HUES48 (cell line): ENCODE results near the gene MR1.

ENCODE experiments used
- H3K27ac ChIP-seq: one replicate; pipeline ENCODE4 v1.7.0; 2013; ENCODE audit warnings: low read depth, low read length, inconsistent platforms
- H3K27me3 ChIP-seq: 2 replicates; pipeline ENCODE4 v1.6.1; 2013; ENCODE audit warnings: mild to moderate bottlenecking, low read length; ENCODE audit not compliant: control insufficient read depth, insufficient read depth
- H3K36me3 ChIP-seq: 2 replicates; pipeline ENCODE4 v1.6.1; 2013; ENCODE audit warnings: low read length; ENCODE audit not compliant: control insufficient read depth, insufficient read depth
- H3K4me1 ChIP-seq: 2 replicates; pipeline ENCODE4 v1.6.1; 2013; ENCODE audit warnings: mild to moderate bottlenecking, low read length; ENCODE audit not compliant: control insufficient read depth, insufficient read depth
- H3K4me3 ChIP-seq: 2 replicates; pipeline ENCODE4 v1.5.1; 2013; ENCODE audit warnings: mild to moderate bottlenecking, low read depth, low read length
- H3K9ac ChIP-seq: 2 replicates; pipeline ENCODE4 v1.6.1; 2013; ENCODE audit warnings: mild to moderate bottlenecking, low read depth, low read length, moderate library complexity
- H3K9me3 ChIP-seq: 2 replicates; pipeline ENCODE4 v1.6.1; 2013; ENCODE audit warnings: low read length; ENCODE audit not compliant: control insufficient read depth, insufficient read depth

MR1 gene

DNA sequence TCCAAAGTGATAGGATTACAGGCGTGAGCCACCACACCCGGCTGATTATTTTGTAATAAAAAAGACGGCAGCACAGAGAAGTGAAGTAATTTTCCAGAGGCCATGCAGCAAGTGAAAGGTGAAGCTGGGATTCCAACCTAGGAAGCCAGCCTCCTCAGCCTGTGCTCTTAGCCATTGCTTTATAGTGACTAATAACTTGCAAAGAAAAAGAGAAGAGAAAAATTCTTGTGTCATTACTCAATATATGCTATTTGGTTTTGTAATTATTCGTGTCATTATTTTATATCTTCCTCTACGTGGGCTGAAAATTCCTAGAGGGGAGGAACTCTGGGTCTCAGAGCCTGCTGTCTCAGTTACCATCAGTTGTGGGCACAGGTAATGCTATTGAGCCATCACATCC is 53.1 kb downstream of the MR1 start:
- Histone ChIP-seq H3K27ac (no peak overlapping the region), H3K9ac (no peak overlapping the region)

GRCh38 chr1:181087400-181087901 is 53.7 kb downstream of the MR1 start:
- Histone ChIP-seq H3K4me3 (no peak overlapping the region), H3K9me3 (no peaks in the 10 kb centered on the region), H3K36me3 (no peaks in the 10 kb centered on the region), H3K27ac (no peak overlapping the region), H3K9ac (no peak overlapping the region), H3K27me3 (peaks cover 56% of the 10 kb centered on the region), H3K4me1 (peaks cover 6% of the 10 kb centered on the region)

More for the DNA sequence above, 53.1 kb downstream of the MR1 start:
- Histone ChIP-seq H3K4me1 (peaks cover 6% of the 10 kb centered on the region), H3K9me3 (no peaks in the 10 kb centered on the region), H3K36me3 (no peaks in the 10 kb centered on the region), H3K27me3 (peaks cover 53% of the 10 kb centered on the region), H3K4me3 (no peak overlapping the region)

- H3K9ac ChIP-seq: peak within 1 kb of the TSS; percentile 36; the same call in 1 of the 2 replicates
- H3K9me3 ChIP-seq: no peaks in the 10 kb centered on the region
- peaks cover 6% of the 10 kb centered on the region for H3K4me1 ChIP-seq
- peaks cover 56% of the 10 kb centered on the region for H3K27me3 ChIP-seq
- peak within 1 kb of the TSS; percentile 43 for H3K27ac ChIP-seq
- no peaks in the 10 kb centered on the region for H3K36me3 ChIP-seq
- peak within 1 kb of the TSS; percentile 84 for H3K4me3 ChIP-seq
These were observed 54.6 kb downstream of the MR1 start, which contains the start of gene IER5 for GRCh38 chr1:181088079-181089016. Gene IER5, plus strand, starts transcription at chr1:181088700. Its CDS starts 203 bp downstream, at chr1:181088903.

GRCh38 chr1:181089017-181089675 is 55.4 kb downstream of the MR1 start:
- Histone ChIP-seq H3K36me3 (no peaks in the 10 kb centered on the region), H3K4me3 (peak overlapping the region; percentile 84), H3K9ac (peak overlapping the region; percentile 36; the same call in 1 of the 2 replicates), H3K27me3 (peaks cover 56% of the 10 kb centered on the region), H3K4me1 (peaks cover 6% of the 10 kb centered on the region), H3K27ac (peak overlapping the region; percentile 43), H3K9me3 (no peaks in the 10 kb centered on the region)

GRCh38 chr1:181089676-181090544 is 56.1 kb downstream of the MR1 start:
- H3K4me1 ChIP-seq: peaks cover 14% of the 10 kb centered on the region
- H3K9me3 ChIP-seq: no peaks in the 10 kb centered on the region
- peak overlapping the region; percentile 84 for H3K4me3 ChIP-seq
- H3K27ac ChIP-seq: peak overlapping the region; percentile 23
- peak overlapping the region; percentile 27; the same call in 1 of the 2 replicates for H3K9ac ChIP-seq
- H3K36me3 ChIP-seq: no peaks in the 10 kb centered on the region
- peaks cover 56% of the 10 kb centered on the region for H3K27me3 ChIP-seq

DNA sequence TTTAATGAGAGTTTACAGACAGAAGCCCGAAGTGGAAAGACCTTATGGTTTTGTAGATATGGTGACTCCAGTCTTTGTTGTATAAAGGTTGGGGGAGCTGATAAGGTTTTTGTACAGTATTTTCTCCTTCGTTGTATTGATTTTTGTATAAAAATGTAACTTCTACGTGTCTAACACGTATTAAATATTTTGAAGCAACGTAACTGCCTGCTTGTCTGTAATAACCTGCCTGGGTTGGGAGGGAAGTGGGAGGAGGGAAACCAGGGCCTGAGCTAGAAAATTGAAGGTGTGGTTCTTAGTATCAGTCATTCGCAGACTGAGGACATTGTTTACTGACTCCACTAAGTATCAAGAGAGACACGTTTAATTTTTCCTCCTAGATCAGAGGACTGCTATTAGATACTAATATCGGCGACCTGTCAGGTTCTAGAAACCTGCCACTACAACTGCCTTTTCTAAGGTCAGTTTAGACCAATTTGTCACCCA is 56.9 kb downstream of the MR1 start:
- Histone ChIP-seq H3K9ac (no peak overlapping the region), H3K4me1 (peaks cover 19% of the 10 kb centered on the region), H3K9me3 (no peaks in the 10 kb centered on the region), H3K27me3 (peaks cover 57% of the 10 kb centered on the region), H3K36me3 (no peaks in the 10 kb centered on the region), H3K27ac (no peak overlapping the region), H3K4me3 (peak overlapping the region; percentile 84)

- H3K27me3 ChIP-seq: peaks cover 59% of the 10 kb centered on the region
- no peak overlapping the region for H3K27ac ChIP-seq
- no peak overlapping the region for H3K9ac ChIP-seq
- H3K4me1 ChIP-seq: peaks cover 27% of the 10 kb centered on the region
- no peaks in the 10 kb centered on the region for H3K36me3 ChIP-seq
- H3K9me3 ChIP-seq: no peaks in the 10 kb centered on the region
- H3K4me3 ChIP-seq: peak overlapping the region; percentile 84; the same call in 1 of the 2 replicates
These were observed 57.7 kb downstream of the MR1 start for GRCh38 chr1:181091309-181092040.

DNA sequence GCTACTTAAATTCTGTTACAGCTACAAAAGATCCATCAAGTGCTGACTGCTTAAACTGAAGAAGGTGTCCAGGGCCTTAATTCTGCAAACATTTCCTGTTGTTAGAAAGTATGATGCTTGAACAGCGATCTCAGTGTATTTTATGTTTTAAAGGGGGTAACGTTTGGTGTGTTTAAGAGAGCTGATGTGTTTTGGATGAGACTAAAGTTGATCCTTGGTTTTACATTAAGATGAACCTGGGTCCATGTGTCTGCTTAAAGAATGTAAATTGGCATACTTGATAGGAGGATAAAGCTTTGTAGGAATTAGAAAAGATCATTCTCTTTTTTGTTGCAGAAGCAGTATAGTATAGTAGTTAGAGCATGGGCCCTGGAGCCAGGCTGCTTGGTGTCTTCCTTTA is 58.3 kb downstream of the MR1 start:
- H3K27me3 ChIP-seq: peaks cover 61% of the 10 kb centered on the region
- no peak overlapping the region for H3K27ac ChIP-seq
- peaks cover 33% of the 10 kb centered on the region for H3K4me1 ChIP-seq
- H3K4me3 ChIP-seq: no peak overlapping the region
- H3K9ac ChIP-seq: no peak overlapping the region
- H3K9me3 ChIP-seq: no peaks in the 10 kb centered on the region
- no peaks in the 10 kb centered on the region for H3K36me3 ChIP-seq

DNA sequence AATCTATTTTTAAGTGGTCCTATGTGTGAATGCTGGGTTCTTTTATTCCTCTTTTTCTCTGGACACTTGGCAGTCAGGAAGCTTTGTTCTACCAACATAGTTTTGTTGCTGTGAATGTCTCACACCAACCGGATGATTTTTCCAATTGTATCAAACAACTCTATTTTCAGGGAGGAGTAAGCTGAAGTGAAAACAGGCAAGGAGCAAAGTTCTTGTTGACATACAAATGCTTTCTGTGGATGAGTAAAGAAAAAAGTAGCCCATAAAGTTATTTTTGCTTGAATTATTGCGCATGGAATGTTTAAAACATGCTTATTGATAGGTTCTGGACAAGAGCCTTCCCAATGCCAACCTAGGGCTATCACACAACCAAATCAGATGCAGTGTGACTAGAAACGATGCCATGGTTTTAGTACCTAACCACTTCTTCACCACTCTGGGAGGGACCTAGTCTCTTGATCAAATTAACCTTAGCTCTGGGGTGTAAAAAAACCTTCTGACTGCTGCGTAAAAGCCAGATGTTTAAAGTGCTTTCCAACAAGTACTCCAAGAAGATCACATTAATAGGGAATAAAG is 59.2 kb downstream of the MR1 start:
- Histone ChIP-seq H3K27ac (no peak overlapping the region), H3K9me3 (no peaks in the 10 kb centered on the region), H3K4me1 (peaks cover 40% of the 10 kb centered on the region), H3K4me3 (no peak overlapping the region), H3K9ac (no peak overlapping the region), H3K36me3 (no peaks in the 10 kb centered on the region), H3K27me3 (peaks cover 61% of the 10 kb centered on the region)
